Aorta (tissue), 5 donors: Measurements from ENCODE around the gene GORASP1. TPM values are rescaled to one million over a fixed set of nuclear protein-coding genes. Genes with fewer than 3 reads are reported as not detected.

ENCODE experiments used
- ATAC-seq: fragments of 200-7000 bp; cut with Tn5 transposase; one replicate; pipeline ENCODE4 v1.9.1; 2022; ENCODE audit warnings: moderate library complexity; ENCODE audit not compliant: low FRiP score
- DNase-seq, 2 donors: peaks; one replicate each; pipeline ENCODE4 v3.0.0-alpha.2; 2020
- H3K27ac ChIP-seq, 2 donors: one replicate each; pipeline ENCODE4 v1.5.1; 2013; ENCODE audit warnings: low read length in 2 of 2, mild to moderate bottlenecking in 2 of 2, moderate library complexity in 2 of 2, control low read depth in 1 of 2, inconsistent platforms in 1 of 2, low read depth in 1 of 2
- H3K27me3 ChIP-seq, 2 donors: one replicate each; pipeline ENCODE4 v1.6.1; 2013; ENCODE audit warnings: control low read depth in 1 of 2, low read length in 1 of 2, mild to moderate bottlenecking in 1 of 2, moderate library complexity in 1 of 2; ENCODE audit not compliant: insufficient read depth in 2 of 2, control insufficient read depth in 1 of 2
- H3K36me3 ChIP-seq, 2 donors: one replicate each; pipeline ENCODE4 v1.6.1; 2013; ENCODE audit warnings: control low read depth in 1 of 2, low read length in 1 of 2, mild to moderate bottlenecking in 1 of 2; ENCODE audit not compliant: insufficient read depth in 2 of 2, control insufficient read depth in 1 of 2
- H3K4me1 ChIP-seq, 2 donors: one replicate each; pipeline ENCODE4 v1.6.1; 2013; ENCODE audit warnings: low read length in 2 of 2, control low read depth in 1 of 2, mild to moderate bottlenecking in 1 of 2, moderate library complexity in 1 of 2; ENCODE audit not compliant: insufficient read depth in 2 of 2, control insufficient read depth in 1 of 2
- H3K4me3 ChIP-seq, 2 donors: one replicate each; pipeline ENCODE4 v1.5.1; 2013; ENCODE audit warnings: low read length in 2 of 2, control low read depth in 1 of 2, mild to moderate bottlenecking in 1 of 2
- H3K9me3 ChIP-seq: one replicate; pipeline ENCODE4 v1.6.1; 2013; ENCODE audit warnings: mild to moderate bottlenecking, low read length; ENCODE audit not compliant: control insufficient read depth
- WGBS, 2 donors: extraction: QIAGEN DNeasy Blood & Tissue Kit; methylation state at CpG; one replicate each; pipeline ENCODE4 v1.1.7; 2013; 5-methylcytosine and 5-hydroxymethylcytosine counted together
- intact Hi-C, 2 donors: fragments of 100-400 bp; cut with DNase I; formaldehyde crosslinking; loops; one replicate each; pipeline versions ENCODE4 v1.14.2 to v1.15.0; 2022
- long read RNA-seq, 2 donors: library from polyadenylated mRNA; unstranded; transcript quantifications; one replicate each; pipeline ENCODE4 v2.0.0, GENCODE V29; 2020 to 2021
- polyA plus RNA-seq, 2 donors: library from polyadenylated mRNA; stranded (reverse); fragments of 200-250 nt; gene quantifications; one replicate each; pipeline ENCODE4 v1.2.3, GENCODE V29; 2013
- total RNA-seq, 2 donors: library from RNA; stranded (reverse); fragmentation: NEBNext Ultra II Directional; extraction: Animal tissue kit (Norgen Biotek cat#: 25700); gene quantifications; one replicate each; pipeline ENCODE4 v1.2.1, GENCODE V29; 2021
- donor health status: healthy with polysubstance abuse.
- donor health status: Bipolar disorder and iron deficiency.
- donor health status: DM: no; HTN: no; CAD: no.
- donor health status: DM: no; HTN: no; CAD: no.
- donor health status: DM: yes; HTN: yes; CAD: no.

The GORASP1 gene
- 10 to 100 TPM; 52.3 to 62.2 TPM for total RNA-seq
- 10 to 100 TPM; 14.7 to 66.3 TPM for polyA plus RNA-seq
- long read RNA-seq, donor 1, transcript GORASP1-201 (9 exons, 3,722 nt): major isoform, 49 of 125 reads
- long read RNA-seq, donor 1, transcript GORASP1-220 (7 exons, 1,345 nt): minor isoform, 8 of 125 reads
- long read RNA-seq, donor 1, transcript GORASP1-206 (6 exons, 2,523 nt): minor isoform, 6 of 125 reads
- long read RNA-seq, donor 1, partial matches to known transcripts: 23 of 125 reads
- long read RNA-seq, donor 1, other reads (novel, unspliced or antisense): 32 of 125 reads
- long read RNA-seq, donor 2, transcript GORASP1-201 (9 exons, 3,722 nt): major isoform, 10 of 31 reads
- long read RNA-seq, donor 2, partial matches to known transcripts: 5 of 31 reads
- long read RNA-seq, donor 2, other reads (novel, unspliced or antisense): 14 of 31 reads

DNA sequence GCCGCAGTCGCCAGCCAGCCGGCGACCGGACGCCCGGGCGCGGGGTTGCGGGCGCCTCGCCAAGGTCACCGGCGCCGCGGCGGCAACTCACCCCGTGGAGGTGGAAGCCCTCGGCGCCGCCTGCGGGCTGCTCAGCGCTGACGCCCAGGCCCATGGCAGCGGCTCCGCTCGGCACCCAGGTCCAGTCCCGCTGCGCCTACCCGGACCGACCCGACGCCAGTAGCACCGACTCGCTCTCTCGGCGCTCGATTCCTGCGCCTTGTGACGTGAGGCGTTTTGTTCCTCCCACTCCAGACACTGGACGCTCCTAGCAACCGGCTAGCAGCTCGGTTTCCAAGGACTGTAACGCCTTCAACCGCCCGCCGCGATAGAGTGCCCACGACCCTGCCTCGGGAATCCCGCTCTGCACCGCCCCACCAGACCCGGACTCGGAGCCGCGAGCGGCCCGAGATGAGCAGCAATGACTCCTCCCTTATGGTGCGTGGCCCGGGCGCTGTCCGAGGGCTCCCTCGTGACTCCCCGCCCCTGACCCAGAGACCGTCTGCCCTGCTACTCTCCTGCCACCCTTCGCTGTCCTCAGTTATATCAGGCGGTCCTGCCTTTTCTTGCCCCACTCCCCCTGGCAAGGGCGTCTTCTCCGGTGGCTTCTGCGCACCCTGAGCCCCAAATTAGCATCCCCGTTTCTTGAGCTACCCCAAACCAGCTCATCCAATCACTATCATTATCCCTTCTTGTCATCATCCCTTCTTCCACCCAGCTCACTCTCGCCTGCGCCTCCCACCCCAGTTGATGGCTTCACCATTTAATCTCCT lies at the start of gene GORASP1, which contains the start of gene TTC21A:
Gene GORASP1, minus strand, starts transcription at position 240 of the 812 bp plus-strand sequence. Its CDS starts 86 bp downstream, at position 154.
Gene TTC21A, plus strand, starts transcription at position 293 of the 812 bp plus-strand sequence. Its CDS starts 158 bp downstream, at position 451.
- Histone ChIP-seq H3K36me3 (no peaks in the 10 kb centered on the region), H3K4me3 (peak within 1 kb of the TSS; percentile 71 to 86), H3K9me3 (no peaks in the 10 kb centered on the region), H3K27ac (peak within 1 kb of the TSS; percentile 50 to 51), H3K4me1 (no peaks in the 10 kb centered on the region), H3K27me3 (no peaks in the 10 kb centered on the region)
- peak; percentile 95 to 96 for DNase-seq
- 0 to 1% methylated on average over 61 to 74 of the region's 74 CpGs for WGBS, 2 donors
- ATAC-seq: peak; percentile 95
- intact Hi-C loops: loop anchor here (2.0 to 10.0 kb wide), 5 partner anchors 39 to 277 kb away; partner anchors contain the start of gene SLC25A38 (in 2 of the 2)

GRCh38 chr3:39156421-39156820 lies 49.0 kb upstream of the GORASP1 start:
- intact Hi-C loops: no loop called here
- ATAC-seq (no peak), DNase-seq (no peak)
- Histone ChIP-seq H3K9me3 (no peaks in the 10 kb centered on the region), H3K27ac (peak overlapping the region in 1 of 2 donors; percentile 9), H3K27me3 (no peaks in the 10 kb centered on the region), H3K36me3 (no peaks in the 10 kb centered on the region), H3K4me1 (no peaks in the 10 kb centered on the region), H3K4me3 (no peak overlapping the region)
- 89 to 91% methylated on average over 4 of the region's 4 CpGs for WGBS, 2 donors

GRCh38 chr3:39154280-39155021 lies 47.0 kb upstream of the GORASP1 start:
- intact Hi-C loops: no loop called here
- 43 to 44% methylated on average over 18 of the region's 18 CpGs for WGBS, 2 donors
- ATAC-seq: no peak
- H3K4me3 ChIP-seq: no peak overlapping the region
- no peaks in the 10 kb centered on the region for H3K9me3 ChIP-seq
- peak; percentile 67 to 87 for DNase-seq
- H3K27ac ChIP-seq: peak overlapping the region; percentile 18 to 78
- H3K27me3 ChIP-seq: no peaks in the 10 kb centered on the region
- peaks cover 3 to 4% of the 10 kb centered on the region in 2 donors for H3K4me1 ChIP-seq
- H3K36me3 ChIP-seq: no peaks in the 10 kb centered on the region

DNA sequence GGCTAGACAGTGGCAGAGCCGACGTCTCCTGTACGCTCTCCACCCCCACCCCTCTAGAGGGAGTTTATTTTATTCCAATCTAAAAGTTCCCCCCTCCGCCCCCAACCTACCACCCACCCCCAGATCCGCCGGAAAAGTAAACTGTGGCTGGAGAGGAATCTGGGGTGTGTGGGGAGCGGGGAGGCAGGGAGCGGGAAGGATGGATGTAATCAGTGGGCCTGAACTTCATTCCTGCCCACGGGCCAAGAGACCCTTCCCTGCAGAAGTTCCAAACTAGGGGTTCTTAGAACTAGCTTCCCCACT lies 46.5 kb upstream of the GORASP1 start:
- intact Hi-C loops: no loop called here
- no peaks in the 10 kb centered on the region for H3K36me3 ChIP-seq
- WGBS, 2 donors: 24 to 28% methylated on average over 9 of the region's 9 CpGs

DNA sequence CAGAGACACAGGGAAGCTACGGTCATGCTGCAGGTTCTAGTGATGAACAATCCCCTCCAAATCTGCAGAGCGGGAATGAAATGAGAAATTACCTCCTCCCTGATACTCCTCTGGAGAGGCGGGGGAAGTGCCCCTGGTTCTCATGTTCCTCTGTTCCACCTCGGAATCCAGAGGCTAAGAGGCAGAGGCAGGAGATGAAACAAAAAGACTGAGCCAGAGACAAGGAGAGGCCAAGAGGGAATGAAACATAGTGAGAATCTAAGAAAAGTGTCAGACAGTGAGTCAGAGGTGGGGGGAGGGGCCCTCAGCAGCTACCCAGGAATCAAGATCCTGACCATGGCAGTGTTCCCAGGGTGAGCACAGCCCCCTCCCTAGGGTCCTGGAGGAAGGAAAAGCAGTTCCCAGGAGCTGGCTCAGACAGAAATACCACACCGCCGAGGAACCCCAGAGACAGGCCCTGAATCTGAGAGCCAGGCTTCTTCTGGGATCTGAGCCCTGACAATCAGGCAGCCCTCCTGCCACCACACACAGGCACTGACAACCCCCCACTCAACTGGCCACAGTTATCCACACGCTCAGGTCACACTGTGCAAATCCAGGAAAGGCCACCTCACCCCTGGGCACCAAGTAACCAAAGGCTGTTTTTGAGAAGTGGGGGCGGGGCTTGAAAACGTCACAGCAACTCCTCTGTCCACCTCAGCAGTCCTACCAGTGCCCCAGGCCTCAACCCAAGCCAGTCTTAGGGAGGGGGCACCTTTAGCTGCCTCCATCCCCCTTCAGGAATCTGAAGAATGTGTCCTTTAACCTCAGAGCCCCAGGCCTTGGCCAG lies 43.6 kb upstream of the GORASP1 start:
- Histone ChIP-seq H3K27me3 (no peaks in the 10 kb centered on the region), H3K36me3 (peaks cover 0 to 1% of the 10 kb centered on the region in 2 donors), H3K27ac (peak overlapping the region; percentile 83 to 84), H3K4me1 (peaks cover 10% of the 10 kb centered on the region in 2 donors), H3K4me3 (peak overlapping the region; percentile 13 to 91), H3K9me3 (no peaks in the 10 kb centered on the region)
- intact Hi-C loops: loop anchor here in 1 of 2 donors (1.0 kb wide), 1 partner anchor 27 kb away; no protein-coding TSS in a partner anchor
- ATAC-seq (peak; percentile 69), DNase-seq (peak; percentile 96 to 97)
- 3% methylated on average over 9 of the region's 9 CpGs for WGBS, 2 donors

More for the DNA sequence above, 46.5 kb upstream of the GORASP1 start:
- DNase-seq: no peak
- ATAC-seq: no peak
- peaks cover 3 to 5% of the 10 kb centered on the region in 2 donors for H3K4me1 ChIP-seq
- H3K27ac ChIP-seq: peak overlapping the region; percentile 78 to 92
- H3K9me3 ChIP-seq: no peaks in the 10 kb centered on the region
- peak overlapping the region in 1 of 2 donors; percentile 43 for H3K4me3 ChIP-seq
- H3K27me3 ChIP-seq: no peaks in the 10 kb centered on the region

DNA sequence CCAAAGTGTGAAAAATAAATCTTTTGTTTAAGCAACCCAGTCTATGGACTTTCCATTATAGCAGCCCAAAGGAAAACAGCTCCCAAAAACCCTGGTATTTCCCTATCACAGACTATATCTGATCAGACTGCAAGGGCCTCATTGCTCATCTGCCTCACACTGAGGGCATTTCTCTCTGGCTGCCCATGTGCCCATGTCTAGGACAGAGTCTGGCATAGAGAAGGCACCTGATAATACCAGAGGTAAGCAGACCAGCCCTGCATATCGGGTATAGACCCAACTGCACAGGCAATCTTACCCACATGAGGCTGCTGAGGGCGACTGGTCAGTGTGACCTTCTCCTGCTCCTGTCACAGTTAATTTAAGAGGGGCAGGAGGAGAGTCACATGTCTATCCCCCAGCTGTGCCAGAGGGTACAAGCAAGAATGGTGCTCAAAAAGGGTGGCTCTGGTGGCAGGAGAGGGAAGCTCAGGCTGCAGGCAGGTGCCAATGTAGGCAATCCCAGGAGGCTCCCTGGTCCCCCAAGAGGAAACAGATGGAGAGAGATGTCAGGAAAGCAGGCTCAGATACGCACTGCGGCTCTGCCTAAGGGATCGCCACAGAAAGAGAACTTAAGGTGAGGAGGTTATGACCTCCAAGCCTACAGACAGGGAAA lies 42.8 kb upstream of the GORASP1 start:
- Histone ChIP-seq H3K4me1 (peaks cover 10% of the 10 kb centered on the region in 2 donors), H3K36me3 (peaks cover 0 to 2% of the 10 kb centered on the region in 2 donors), H3K4me3 (peak overlapping the region in 1 of 2 donors; percentile 25), H3K9me3 (no peaks in the 10 kb centered on the region), H3K27ac (peak overlapping the region; percentile 34 to 83), H3K27me3 (no peaks in the 10 kb centered on the region)
- intact Hi-C loops: no loop called here
- DNase-seq (no peak), ATAC-seq (no peak)
- WGBS, 2 donors: 9 to 16% methylated on average over 5 of the region's 5 CpGs

- peak overlapping the region; percentile 34 to 83 for H3K27ac ChIP-seq
- peaks cover 10% of the 10 kb centered on the region in 2 donors for H3K4me1 ChIP-seq
- peaks cover 0 to 5% of the 10 kb centered on the region in 2 donors for H3K36me3 ChIP-seq
- 67 to 70% methylated on average over 3 of the region's 3 CpGs for WGBS, 2 donors
- intact Hi-C loops: no loop called here
- no peaks in the 10 kb centered on the region for H3K9me3 ChIP-seq
- H3K27me3 ChIP-seq: no peaks in the 10 kb centered on the region
- DNase-seq: no peak
- no peak for ATAC-seq
- H3K4me3 ChIP-seq: no peak overlapping the region
These were observed 42.2 kb upstream of the GORASP1 start for GRCh38 chr3:39149498-39150147.
